ENCODE measurements around the gene EGFL7.

The EGFL7 gene

GRCh38 chr9:136673088-136673974 lies 10.6 kb downstream of the EGFL7 start:
- Histone ChIP-seq H3K4me3 (no peak overlapping the region), H4K20me1 (peaks cover 54 to 100% (median 72%) of the 10 kb centered on the region in 11 experiments), H3K4me2 (peak overlapping the region in 8 of 11 experiments; percentile 17 to 99 (median 60); a peak in 15 of 22 replicates), H3K27me3 (no peaks in the 10 kb centered on the region), H3K27ac (no peak overlapping the region), H3K36me3 (peaks cover 28 to 60% (median 41%) of the 10 kb centered on the region in 11 experiments), H3K4me1 (peaks cover 49 to 88% (median 81%) of the 10 kb centered on the region in 10 experiments), H3K9me3 (replicated peaks in 1 of 11) (no peaks in the 10 kb centered on the region), H3K9ac (peak overlapping the region in 4 of 11 experiments; percentile 1 to 43 (median 28); a peak in 3 of 22 replicates)
- no peak for TF ChIP-seq Cebpa-rat (IDR thresholded peaks at IDR 0.05)

GRCh38 chr9:136673975-136674785 lies 11.5 kb downstream of the EGFL7 start:
- H3K36me3 ChIP-seq = peaks cover 28 to 60% (median 41%) of the 10 kb centered on the region in 11 experiments
- H3K4me2 ChIP-seq = peak overlapping the region in 9 of 11 experiments; percentile 12 to 99 (median 59); a peak in 17 of 22 replicates
- no peak overlapping the region for H3K4me3 ChIP-seq
- peaks cover 56 to 100% (median 76%) of the 10 kb centered on the region in 11 experiments for H4K20me1 ChIP-seq
- H3K4me1 ChIP-seq = peaks cover 49 to 88% (median 81%) of the 10 kb centered on the region in 10 experiments
- no peak overlapping the region for H3K27ac ChIP-seq
- H3K9me3 ChIP-seq (replicated peaks in 1 of 11) = no peaks in the 10 kb centered on the region
- no peaks in the 10 kb centered on the region for H3K27me3 ChIP-seq
- H3K9ac ChIP-seq = peak overlapping the region in 2 of 11 experiments; percentile 1 to 43; a peak in 2 of 22 replicates
- TF ChIP-seq Cebpa-rat (IDR thresholded peaks at IDR 0.05) = no peak

- H3K36me3 ChIP-seq = peaks cover 28 to 60% (median 41%) of the 10 kb centered on the region in 11 experiments
- no peak overlapping the region for H3K4me3 ChIP-seq
- H3K4me1 ChIP-seq = peaks cover 51 to 88% (median 81%) of the 10 kb centered on the region in 10 experiments
- H3K9ac ChIP-seq = no peak overlapping the region
- peaks cover 54 to 100% (median 83%) of the 10 kb centered on the region in 11 experiments for H4K20me1 ChIP-seq
- TF ChIP-seq Cebpa-rat (IDR thresholded peaks at IDR 0.05) = no peak
- H3K4me2 ChIP-seq = peak overlapping the region in 6 of 11 experiments; percentile 12 to 99 (median 46); a peak in 6 of 22 replicates
- no peak overlapping the region for H3K27ac ChIP-seq
- no peaks in the 10 kb centered on the region for H3K27me3 ChIP-seq
- no peaks in the 10 kb centered on the region for H3K9me3 ChIP-seq (replicated peaks in 1 of 11)
These were observed 12.2 kb downstream of the EGFL7 start for GRCh38 chr9:136674786-136675349.

- no peaks in the 10 kb centered on the region for H3K9me3 ChIP-seq (replicated peaks in 1 of 11)
- H3K4me2 ChIP-seq = peak overlapping the region in 5 of 11 experiments; percentile 19 to 55 (median 30); a peak in 7 of 22 replicates
- H3K27me3 ChIP-seq = no peaks in the 10 kb centered on the region
- no peak for TF ChIP-seq Cebpa-rat (IDR thresholded peaks at IDR 0.05)
- no peak overlapping the region for H3K4me3 ChIP-seq
- H3K27ac ChIP-seq = peak overlapping the region in 1 of 11 experiments; percentile 6; a peak in 1 of 22 replicates
- H3K9ac ChIP-seq = peak overlapping the region in 3 of 11 experiments; percentile 3 to 30 (median 22); a peak in 5 of 22 replicates
- H3K4me1 ChIP-seq = peaks cover 53 to 88% (median 81%) of the 10 kb centered on the region in 10 experiments
- peaks cover 52 to 100% (median 81%) of the 10 kb centered on the region in 11 experiments for H4K20me1 ChIP-seq
- peaks cover 28 to 62% (median 41%) of the 10 kb centered on the region in 11 experiments for H3K36me3 ChIP-seq
These were observed 13.0 kb downstream of the EGFL7 start for GRCh38 chr9:136675477-136676296.

- Histone ChIP-seq H3K27me3 (no peaks in the 10 kb centered on the region), H3K4me2 (peak overlapping the region in 5 of 11 experiments; percentile 19 to 55 (median 30); a peak in 5 of 22 replicates), H3K9ac (peak overlapping the region in 3 of 11 experiments; percentile 3 to 30 (median 22); a peak in 5 of 22 replicates), H3K9me3 (replicated peaks in 1 of 11) (no peaks in the 10 kb centered on the region), H4K20me1 (peaks cover 50 to 100% (median 83%) of the 10 kb centered on the region in 11 experiments), H3K27ac (peak overlapping the region in 1 of 11 experiments; percentile 6; a peak in 2 of 22 replicates), H3K4me1 (peaks cover 55 to 88% (median 81%) of the 10 kb centered on the region in 10 experiments), H3K36me3 (peaks cover 28 to 69% (median 47%) of the 10 kb centered on the region in 11 experiments), H3K4me3 (no peak overlapping the region)
- TF ChIP-seq Cebpa-rat (IDR thresholded peaks at IDR 0.05) = no peak
These were observed 13.6 kb downstream of the EGFL7 start for GRCh38 chr9:136676297-136676794.

- Histone ChIP-seq H3K4me2 (0 out of 22 replicates have a peak overlapping the region, but pooled peaks of 1 of the 11 experiments have one; percentile 87), H3K27me3 (no peaks in the 10 kb centered on the region), H3K4me1 (peaks cover 55 to 88% (median 81%) of the 10 kb centered on the region in 10 experiments), H3K27ac (peak overlapping the region in 6 of 11 experiments; percentile 64 to 89 (median 84); a peak in 9 of 22 replicates), H3K9me3 (replicated peaks in 1 of 11) (no peaks in the 10 kb centered on the region), H4K20me1 (peaks cover 48 to 100% (median 83%) of the 10 kb centered on the region in 11 experiments), H3K9ac (peak overlapping the region in 6 of 11 experiments; percentile 66 to 79 (median 76); a peak in 6 of 22 replicates), H3K4me3 (no peak overlapping the region), H3K36me3 (peaks cover 28 to 75% (median 52%) of the 10 kb centered on the region in 11 experiments)
- TF ChIP-seq Cebpa-rat (IDR thresholded peaks at IDR 0.05) = no peak
These were observed 14.4 kb downstream of the EGFL7 start for GRCh38 chr9:136676920-136677686.

- H3K4me2 ChIP-seq = peak overlapping the region; percentile 86 to 99 (median 93)
- H3K9me3 ChIP-seq (replicated peaks in 1 of 11) = no peaks in the 10 kb centered on the region
- no peak for TF ChIP-seq Cebpa-rat (IDR thresholded peaks at IDR 0.05)
- H3K4me3 ChIP-seq = no peak overlapping the region
- no peaks in the 10 kb centered on the region for H3K27me3 ChIP-seq
- H3K9ac ChIP-seq = peak overlapping the region; percentile 43 to 79 (median 70); a peak in 18 of 22 replicates
- peaks cover 25 to 73% (median 50%) of the 10 kb centered on the region in 11 experiments for H3K36me3 ChIP-seq
- H4K20me1 ChIP-seq = peaks cover 46 to 100% (median 84%) of the 10 kb centered on the region in 11 experiments
- peaks cover 60 to 89% (median 80%) of the 10 kb centered on the region in 10 experiments for H3K4me1 ChIP-seq
- peak overlapping the region in 10 of 11 experiments; percentile 60 to 89 (median 80); a peak in 18 of 22 replicates for H3K27ac ChIP-seq
These were observed 15.3 kb downstream of the EGFL7 start for GRCh38 chr9:136678034-136678433.

All from BLaER1 treated with 17β-estradiol and CSF1 and Interleukin-3, amounts not matched to agents 10 nM and 100 nM (cell line).